GM18505 (cell line): ENCODE results near the gene STAT3.
"Not testable (repeated sequence)": the region's sequence is repeated elsewhere in the genome, so short reads cannot be mapped to it uniquely, and the experiment has no call there.

Source experiments
- ATAC-seq: cut with Tn5 transposase; IDR thresholded peaks from one replicate; pipeline ENCODE4 v1.9.1; 2021; ENCODE audit not compliant: unreplicated experiment
- POLR2A ChIP-seq: IDR thresholded peaks from 4 replicates; pipeline ENCODE4 v1.6.1; 2011; ENCODE audit warnings: borderline replicate concordance; ENCODE audit not compliant: insufficient read depth, insufficient read length; ENCODE audit errors: extremely low read depth

STAT3 gene

DNA sequence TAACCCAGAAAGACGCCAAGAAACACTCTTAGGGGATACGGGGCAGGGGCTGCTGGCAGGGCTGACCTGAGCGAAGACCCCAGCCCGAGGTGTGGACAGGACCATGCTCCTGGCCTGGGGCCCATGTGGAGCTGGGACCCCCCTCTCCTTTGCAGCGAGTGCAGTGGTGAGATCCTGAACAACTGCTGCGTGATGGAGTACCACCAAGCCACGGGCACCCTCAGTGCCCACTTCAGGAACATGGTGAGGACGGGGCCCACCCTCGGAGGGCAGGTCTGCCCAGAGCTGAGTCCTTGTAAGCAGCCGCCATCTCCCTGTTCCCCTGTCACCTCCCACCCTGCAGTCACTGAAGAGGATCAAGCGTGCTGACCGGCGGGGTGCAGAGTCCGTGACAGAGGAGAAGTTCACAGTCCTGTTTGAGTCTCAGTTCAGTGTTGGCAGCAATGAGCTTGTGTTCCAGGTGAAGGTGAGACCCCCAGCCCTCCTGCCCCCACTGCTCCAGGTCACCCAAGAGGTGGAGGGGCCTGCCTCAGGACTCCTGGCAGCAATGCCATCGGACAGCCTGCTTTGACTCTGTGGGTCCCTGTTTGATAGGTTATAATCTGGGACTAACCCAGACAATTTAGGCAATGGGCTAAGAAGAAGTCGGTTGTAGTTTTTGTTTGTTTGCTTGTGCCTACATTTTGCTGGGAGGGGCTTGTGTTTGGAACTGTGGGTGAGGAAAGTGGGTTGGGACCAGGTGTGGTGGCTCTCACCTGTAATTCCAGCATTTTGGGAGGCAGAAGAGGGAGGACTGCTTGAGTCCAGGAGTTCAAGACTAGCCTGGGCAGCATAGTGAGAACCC, 83.8 kb downstream of the STAT3 start:
- ATAC-seq = no peak
- TF ChIP-seq POLR2A = no peak

DNA sequence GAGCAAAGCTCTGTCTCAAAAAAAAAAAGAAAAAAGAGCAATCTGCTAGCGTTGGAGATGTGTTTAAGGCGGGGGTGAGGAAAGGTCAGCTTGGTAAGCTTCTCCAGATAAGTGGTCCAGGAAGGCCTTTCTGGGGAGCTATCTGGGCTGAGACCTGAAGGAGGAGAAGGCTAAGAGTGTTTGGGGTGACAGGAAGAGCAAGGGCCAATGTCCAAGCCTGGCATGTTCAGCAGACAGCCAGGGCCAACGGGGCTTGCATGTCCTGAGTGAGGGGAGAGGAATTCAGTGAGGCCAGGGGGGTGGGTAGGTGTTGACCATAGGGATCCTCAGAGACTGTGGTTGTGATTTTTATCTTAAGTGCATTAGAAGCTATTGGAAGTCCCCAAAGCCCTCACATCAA, 84.5 kb downstream of the STAT3 start:
- ATAC-seq = no peak
- no peak for TF ChIP-seq POLR2A

DNA sequence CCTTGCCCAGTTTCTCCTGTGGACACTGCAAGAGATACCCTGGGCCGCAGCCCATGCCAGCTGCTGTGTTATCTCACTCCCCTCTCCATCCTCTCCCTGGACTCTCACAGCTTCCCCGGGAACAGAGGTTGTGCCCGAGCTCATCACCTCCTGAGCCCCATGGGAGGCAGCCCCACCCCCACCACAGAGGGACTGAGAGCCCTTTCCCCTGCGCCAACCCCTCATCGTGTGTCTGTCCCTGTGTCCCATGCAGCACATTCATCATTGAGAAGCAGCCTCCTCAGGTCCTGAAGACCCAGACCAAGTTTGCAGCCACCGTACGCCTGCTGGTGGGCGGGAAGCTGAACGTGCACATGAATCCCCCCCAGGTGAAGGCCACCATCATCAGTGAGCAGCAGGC, 87.2 kb downstream of the STAT3 start:
- TF ChIP-seq POLR2A = no peak
- no peak for ATAC-seq

DNA sequence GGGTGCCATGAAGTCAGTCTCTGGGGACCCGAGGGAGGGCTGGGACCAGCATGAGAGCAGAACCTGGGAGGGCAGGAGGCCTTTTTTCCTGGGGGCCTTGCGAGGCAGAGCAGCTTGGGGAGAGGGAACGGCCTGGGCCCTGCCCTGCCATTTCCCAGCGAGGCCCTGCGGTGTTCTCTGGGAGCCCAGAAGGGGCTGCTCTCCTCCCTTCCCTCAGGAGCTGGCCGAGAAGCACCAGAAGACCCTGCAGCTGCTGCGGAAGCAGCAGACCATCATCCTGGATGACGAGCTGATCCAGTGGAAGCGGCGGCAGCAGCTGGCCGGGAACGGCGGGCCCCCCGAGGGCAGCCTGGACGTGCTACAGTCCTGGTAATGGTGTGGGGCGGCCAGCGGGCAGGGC, 88.3 kb downstream of the STAT3 start:
- not testable (repeated sequence) for ATAC-seq

DNA sequence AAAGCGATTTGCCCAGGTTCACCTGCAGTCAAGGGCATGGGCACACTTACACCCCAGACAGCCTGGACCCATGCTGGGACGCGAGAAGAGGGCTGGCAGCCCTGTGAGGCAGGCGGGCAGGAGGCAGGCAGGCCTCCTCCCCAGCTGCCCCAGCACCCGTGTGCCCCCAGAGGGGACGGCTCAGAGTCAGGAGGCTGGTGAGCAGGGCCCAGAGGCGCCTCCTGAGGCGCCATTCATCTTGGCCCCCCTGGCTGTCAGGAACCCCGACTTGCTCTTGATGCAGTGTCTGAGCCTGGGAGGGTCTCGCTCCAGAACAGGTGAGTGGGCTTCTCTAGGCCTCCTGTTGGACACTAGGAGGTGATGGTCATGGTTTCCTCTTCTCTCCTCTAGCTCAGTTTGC, 88.9 kb downstream of the STAT3 start:
- not testable (repeated sequence) for ATAC-seq

DNA sequence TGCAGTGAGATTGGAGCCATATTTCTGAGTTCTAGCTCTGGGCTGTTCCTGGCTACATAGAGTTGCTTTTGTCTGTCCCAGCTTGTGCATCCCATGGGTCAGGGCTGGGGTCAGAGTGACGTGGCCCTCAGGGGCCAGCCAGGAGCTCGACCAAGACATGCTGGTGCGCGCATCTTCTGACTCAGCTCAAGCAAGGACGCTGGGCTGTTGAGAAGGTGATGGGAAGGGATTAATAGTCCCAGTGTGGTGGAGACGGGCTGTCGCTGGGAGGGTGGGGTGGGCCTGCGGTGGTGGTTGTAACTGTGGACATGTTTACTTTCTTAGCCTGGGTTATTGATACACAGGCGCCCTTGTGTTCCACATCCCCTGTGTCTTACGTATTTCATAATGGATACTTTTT, 90.5 kb downstream of the STAT3 start:
- ATAC-seq = not testable (repeated sequence)

DNA sequence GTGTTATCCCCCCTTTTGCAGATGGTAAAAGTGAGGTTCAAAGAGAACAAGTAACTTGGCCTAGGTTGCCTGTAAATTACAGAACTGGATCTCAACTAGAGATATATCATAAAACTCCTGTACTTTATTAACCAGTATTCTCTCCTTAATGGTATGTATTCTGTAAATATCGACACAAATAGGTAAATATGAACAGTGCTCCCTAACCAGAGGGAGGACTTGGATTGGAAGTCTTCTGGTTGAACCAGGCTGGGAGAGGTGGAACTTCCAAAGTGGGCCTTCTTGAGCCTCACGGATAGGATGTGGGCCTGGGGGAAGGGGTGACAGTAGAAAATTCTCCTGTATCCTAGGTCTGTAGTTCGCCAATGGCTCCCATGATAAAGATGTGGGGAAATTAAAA, 92.2 kb downstream of the STAT3 start:
- ATAC-seq = no peak
- no peak for TF ChIP-seq POLR2A

DNA sequence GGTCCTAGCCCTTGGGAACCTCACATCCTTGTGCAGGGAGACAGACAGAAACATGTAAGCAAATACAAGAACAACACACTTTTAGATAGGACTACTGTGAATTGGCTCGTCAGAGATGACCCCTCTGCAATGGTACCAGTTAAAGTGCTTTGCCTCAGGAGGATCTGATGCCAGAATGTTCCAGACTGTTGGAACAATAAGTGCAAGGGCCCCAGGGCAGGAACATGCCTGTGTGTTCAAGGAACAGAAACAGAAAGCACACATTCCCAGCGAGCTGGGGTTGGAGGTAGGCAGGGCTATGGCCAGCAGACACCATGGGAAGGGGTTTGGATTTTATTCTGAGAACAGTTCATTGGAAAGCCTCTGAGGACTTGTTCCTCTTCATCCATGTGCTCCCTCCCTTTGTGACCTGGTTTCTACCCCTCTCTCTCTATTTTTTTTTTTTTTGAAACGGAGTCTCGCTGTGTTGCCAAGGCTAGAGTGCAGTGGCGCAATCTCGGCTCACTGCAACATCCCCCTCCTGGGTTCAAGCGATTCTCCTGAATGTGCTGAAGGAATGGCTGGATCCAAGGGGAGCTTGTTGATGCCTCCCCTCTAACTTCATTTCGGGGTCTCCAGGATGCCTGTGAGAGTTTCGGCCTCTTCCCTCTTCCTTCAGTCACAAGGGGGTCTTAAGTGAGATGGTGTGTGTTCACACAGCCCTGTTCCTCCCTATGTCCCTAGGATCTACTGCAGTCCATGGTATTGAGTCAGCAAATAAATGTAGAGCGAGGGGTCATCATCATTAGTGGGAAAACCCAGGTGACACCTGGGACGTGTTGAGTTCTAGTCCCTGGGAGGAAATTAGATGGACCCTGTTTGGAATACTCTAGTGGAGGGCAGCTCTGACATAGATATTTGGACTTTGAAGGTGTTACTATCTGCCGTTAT, 93.5 kb downstream of the STAT3 start:
- no peak for TF ChIP-seq POLR2A
- ATAC-seq = no peak

DNA sequence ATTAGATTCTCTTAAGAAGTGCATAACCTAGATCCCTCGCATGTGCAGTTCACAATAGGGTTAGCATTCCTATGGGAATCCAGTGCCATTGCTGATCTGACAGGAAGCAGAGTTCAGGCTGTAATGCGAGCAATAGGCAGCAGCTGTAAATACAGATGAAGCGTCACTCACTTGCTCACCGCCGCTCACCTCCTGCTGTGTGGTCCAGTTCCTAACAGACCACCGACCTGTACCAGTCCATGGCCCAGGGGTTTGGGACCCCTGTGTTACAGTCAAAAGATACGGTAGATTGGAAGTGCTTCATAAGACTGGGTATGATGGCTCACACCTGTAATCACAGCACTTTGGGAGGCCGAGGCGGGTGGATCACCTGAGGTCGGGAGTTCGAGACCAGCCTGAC, 97.1 kb downstream of the STAT3 start:
- no peak for TF ChIP-seq POLR2A
- ATAC-seq = no peak

DNA sequence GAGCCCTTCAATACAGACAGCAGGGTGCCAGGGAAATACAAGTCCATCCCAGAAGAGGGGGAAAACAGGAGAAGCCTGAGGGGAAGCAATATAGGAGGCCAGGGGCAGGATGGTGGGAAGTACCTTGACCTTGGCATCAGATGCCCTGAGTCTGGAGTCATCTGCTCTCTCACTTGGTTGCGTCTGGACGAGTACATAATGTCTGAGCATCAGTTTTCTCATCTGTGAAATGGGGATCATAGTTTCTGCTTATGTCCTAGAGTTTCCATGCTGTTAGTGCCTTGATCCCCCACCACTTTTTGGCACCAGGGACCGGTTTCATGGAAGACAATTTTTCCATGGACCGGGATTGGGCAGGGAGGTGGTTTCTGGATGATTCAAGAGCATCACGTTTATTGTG, 97.7 kb downstream of the STAT3 start:
- no peak for ATAC-seq
- TF ChIP-seq POLR2A = no peak

DNA sequence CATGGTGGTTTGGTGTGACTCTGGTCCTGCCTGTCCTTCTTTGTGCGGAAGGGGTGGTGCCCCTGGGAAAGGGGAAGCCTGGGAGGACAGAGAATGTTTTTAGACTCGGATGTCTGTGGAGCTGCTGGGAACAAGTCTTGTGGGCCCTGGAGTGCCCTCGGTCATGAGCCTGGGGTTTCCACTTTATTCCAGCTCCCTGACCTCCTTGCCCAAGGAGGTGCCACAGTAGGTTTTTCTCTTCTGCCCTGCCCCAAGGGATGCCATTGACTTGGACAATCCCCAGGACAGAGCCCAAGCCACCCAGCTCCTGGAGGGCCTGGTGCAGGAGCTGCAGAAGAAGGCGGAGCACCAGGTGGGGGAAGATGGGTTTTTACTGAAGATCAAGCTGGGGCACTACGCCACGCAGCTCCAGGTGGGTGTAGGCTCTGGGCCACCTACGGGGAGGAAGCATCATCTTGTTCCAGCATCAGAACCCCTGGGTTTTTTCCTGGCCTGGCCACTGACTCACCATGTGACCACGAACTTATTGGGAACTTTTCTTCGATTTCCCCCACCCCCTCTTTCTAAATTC, 98.5 kb downstream of the STAT3 start:
- no peak for ATAC-seq

DNA sequence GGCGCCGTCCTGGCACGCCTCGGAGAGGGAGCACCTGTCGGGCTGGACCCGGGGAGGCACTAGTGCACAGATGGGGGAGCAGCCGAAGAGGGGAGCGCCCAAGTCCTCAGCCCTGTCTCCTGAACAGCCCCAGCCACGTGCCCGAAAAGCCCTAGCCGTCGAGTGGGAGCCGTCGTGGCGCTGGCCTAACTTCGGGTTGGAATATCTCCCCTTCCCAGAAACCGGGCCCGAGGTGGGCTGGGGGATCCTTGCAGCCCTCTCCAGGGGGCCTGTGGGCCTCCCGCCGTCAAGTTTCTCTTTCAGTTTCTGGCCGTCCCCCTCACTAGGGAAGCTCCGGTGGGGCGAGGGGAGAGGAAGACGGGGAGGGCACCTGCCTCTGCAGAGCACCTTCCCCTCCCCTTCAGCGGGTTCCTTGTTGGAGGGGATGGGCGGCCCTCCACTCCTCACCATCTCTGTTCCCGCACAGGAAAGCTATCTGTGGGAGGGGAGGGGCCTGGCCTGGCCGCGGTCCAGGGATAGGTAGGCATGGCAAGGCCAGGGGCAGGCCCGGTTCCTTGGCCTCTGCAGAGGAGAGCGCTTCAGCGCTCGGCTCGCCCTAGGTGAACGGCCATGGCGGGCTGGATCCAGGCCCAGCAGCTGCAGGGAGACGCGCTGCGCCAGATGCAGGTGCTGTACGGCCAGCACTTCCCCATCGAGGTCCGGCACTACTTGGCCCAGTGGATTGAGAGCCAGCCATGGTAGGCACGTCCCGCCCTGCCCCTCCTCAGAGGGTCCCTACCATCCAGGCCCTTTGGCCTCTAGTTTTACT, 99.2 kb downstream of the STAT3 start:
- ATAC-seq = peak; percentile 13

More for the DNA sequence above, 98.5 kb downstream of the STAT3 start:
- TF ChIP-seq POLR2A = no peak

More for the DNA sequence above, 99.2 kb downstream of the STAT3 start:
- TF ChIP-seq POLR2A = no peak
